Hematopoietic multipotent progenitor cell treated with erythropoietin and hydrocortisone succinate and interleukin-3 and kit ligand, for 15 days (in vitro differentiated cells): Measurements from ENCODE around the gene TST.

ENCODE experiments used
- DNase-seq: peaks from one replicate; pipeline ENCODE4 v3.0.0-alpha.2; 2015; ENCODE audit warnings: low spot score

Gene TST

DNA sequence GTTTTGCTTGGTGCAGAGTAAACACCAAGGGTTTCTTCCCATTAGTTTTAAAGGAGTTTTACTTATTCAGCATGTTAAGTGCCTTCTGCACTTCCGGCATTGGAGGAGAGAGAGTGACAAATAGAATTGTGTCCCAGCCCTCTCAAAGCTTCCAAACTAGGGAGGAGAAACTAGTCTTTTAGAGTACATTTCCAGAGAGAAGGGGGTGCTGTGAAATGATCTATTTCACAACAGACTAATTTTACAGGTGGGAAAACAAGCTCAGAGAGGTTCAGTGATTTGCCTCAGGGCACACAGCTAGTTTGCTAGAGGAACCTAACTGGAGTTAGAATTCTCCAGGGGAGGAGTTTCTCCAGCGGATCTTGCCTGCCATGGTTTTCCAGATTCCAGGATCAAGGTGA lies 12.9 kb upstream of the TST start:
- DNase-seq: no peak

DNA sequence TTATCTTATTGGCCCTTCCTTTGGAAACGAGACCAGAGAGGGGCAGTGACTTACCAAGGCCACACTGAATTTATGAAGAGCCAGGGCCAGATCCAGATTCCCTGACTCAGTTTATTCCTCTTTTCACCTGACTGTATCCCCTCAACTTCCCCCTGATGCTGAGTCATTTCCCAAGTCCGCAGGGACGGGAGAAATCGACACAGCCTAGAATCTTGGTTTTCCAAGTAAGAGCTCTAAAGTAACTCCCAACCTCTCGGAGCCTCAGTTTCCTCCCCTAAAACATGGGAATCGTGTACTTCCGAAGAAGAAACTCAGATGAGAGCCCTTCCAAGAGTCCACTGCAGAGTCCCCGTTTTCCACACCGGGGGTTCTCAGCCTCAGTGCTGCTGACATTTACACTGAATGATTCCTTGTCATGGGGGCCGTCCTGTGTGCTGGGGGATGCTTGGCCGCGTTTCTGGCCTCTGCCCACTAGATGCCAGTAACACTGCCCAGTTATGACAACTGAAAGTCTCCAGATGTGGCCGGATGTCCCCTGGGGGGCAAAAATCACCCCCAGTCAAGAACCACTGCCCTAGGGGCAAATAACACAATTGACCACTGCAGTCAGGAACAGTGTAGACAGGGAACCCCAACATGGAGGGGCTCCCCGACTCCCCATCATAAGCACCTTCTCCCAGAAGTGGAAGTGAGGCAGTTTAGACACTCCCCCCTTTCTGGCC lies 11.5 kb upstream of the TST start:
- no peak for DNase-seq

DNA sequence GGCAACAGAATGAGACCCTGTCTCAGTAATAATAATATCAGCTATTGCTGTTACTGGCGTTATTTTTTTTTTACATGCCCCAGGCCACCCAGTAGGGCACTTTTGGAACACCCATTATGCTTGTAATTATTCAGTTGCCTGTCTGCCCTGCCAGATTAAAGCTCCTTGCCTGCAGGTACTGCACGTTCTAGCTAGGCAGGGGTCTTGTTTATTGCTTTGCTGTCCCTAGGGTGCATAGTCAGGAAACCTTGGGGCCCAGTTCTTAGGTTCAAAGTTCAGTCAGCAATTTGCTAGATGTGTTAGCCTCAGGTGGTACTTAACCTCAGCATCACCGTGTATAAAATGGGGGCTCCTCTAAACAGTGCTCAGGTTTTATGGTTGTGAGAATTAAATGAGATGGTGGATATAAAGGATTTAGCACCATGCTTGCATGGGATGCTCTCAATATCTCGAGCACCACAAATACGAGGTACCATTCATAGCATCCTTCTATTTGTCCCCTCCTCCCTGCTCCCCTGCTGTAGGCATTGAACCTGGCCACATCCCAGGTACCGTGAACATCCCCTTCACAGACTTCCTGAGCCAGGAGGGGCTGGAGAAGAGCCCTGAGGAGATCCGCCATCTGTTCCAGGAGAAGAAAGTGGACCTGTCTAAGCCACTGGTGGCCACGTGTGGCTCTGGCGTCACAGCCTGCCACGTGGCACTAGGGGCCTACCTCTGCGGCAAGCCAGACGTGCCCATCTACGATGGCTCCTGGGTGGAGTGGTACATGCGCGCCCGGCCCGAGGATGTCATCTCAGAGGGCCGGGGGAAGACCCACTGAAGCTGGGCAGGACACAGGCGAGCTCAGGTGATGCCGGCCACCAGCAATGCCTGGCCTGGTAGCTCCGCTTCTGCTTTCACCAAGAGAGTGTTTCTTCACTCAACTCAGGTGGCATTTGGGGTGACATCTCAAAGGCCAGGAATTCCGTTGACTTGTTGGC lies 9.7 kb upstream of the TST start:
- DNase-seq: no peak

DNA sequence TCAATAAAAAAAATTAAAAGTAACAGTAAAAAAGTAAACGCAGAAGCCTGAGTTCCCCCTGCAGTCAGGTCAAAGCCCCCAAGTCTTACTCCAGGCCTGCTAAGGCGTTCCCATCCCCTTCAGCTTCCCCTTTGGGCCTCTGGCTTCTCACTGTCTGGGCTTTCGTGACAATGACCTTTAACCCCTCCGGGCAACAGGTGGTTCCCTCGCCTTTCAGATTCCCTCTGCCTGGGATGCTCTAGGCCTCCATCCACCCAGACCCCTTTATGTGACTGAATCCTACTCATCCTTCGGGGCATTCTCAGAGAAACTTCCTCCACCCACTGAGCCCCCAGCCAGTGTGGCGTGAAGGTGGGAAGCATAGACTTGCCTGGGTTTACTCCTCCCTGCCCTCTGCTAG lies 8.3 kb upstream of the TST start:
- DNase-seq: no peak

DNA sequence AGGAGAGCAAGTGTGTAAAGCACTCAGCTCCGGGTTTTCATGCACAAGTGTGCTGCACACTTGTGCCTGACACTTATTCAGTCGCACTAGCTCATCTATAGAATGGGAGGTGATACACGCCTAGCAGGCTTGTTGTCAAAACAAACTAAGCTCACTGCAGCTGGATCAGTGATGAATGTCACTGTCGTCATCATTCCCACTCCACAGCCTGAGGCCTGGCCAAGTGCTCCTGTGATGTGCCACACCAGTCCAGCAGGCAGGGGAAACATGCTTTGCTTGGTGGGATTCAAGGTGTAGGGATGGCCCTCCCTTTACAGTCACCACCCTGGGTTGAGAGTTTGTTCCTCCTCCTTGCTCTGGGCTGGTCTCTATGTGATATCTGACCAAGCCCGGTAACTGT lies 7.1 kb upstream of the TST start:
- DNase-seq: no peak

DNA sequence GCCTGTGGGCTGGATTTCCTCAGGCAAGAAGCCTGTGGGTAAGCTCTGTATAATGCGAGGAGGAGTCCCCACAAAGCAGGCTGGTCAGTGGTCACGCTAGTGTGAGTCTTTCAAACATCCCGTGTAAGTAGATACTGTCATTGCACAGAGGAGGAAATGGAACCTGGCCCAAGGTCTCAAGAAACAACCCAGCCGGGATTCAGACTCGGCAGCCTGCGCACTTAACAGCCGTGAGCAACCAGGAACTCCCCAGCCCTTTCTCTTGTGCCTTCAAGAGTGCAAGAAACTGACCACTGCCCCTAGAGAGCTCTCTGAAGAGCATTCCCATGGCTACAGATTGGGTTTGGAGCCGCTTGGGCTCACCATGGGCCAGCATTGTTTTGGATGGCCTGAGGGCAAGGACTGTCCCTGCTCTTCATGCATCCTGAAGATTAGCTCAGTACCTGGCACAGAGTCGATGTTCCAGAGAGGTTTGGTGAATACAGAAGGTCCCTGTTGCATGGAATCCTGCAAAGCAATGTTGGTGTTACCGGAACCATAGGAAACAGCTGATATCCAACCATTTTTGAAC lies 6.3 kb upstream of the TST start:
- no peak for DNase-seq

DNA sequence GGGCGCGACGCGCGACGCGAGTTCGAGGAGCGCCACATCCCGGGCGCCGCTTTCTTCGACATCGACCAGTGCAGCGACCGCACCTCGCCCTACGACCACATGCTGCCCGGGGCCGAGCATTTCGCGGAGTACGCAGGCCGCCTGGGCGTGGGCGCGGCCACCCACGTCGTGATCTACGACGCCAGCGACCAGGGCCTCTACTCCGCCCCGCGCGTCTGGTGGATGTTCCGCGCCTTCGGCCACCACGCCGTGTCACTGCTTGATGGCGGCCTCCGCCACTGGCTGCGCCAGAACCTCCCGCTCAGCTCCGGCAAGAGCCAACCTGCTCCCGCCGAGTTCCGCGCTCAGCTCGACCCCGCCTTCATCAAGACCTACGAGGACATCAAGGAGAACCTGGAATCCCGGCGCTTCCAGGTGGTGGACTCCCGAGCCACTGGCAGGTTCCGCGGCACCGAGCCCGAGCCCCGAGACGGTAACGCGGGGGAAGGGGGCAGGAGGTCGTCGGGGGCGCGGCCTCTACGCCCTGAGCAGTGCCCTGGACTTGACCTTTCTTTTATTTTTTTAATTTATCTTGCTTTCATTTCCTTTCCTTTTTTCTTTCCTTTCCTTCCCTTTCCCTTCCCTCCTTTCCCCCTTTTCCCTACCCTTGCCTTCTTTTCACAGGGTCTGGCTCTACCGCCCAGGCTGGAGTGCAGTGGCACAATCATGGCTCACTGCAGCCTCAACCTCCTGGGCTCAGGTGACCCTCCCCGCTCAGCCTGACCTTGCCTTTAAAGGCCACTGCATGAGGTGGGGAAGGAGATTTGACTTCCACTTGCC lies 5.3 kb upstream of the TST start:
- no peak for DNase-seq

DNA sequence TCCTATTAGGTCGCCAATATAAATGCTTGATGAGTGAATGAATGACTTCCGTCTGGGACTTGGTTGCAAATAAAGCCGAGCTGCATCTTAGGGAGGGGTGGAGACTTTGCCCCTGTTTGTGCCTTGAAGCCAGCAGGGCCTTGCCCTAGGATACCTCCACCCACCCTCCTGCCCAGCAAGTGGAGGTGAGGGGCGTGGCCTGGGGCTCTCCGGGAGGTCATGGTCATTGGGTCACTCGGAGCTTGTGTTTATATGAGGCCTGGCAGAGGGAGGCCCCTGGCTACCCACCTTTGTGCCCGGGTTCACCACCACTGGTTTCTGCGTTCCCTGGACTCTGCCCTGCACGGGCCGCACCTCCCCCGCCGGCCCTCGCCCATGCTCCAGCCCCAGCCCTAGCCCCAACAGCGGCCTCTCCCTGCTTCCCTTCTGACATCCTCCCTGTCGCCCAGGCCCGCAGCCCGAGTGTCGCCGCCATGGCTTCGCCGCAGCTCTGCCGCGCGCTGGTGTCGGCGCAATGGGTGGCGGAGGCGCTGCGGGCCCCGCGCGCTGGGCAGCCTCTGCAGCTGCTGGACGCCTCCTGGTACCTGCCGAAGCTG lies 4.6 kb upstream of the TST start:
- DNase-seq: no peak

DNA sequence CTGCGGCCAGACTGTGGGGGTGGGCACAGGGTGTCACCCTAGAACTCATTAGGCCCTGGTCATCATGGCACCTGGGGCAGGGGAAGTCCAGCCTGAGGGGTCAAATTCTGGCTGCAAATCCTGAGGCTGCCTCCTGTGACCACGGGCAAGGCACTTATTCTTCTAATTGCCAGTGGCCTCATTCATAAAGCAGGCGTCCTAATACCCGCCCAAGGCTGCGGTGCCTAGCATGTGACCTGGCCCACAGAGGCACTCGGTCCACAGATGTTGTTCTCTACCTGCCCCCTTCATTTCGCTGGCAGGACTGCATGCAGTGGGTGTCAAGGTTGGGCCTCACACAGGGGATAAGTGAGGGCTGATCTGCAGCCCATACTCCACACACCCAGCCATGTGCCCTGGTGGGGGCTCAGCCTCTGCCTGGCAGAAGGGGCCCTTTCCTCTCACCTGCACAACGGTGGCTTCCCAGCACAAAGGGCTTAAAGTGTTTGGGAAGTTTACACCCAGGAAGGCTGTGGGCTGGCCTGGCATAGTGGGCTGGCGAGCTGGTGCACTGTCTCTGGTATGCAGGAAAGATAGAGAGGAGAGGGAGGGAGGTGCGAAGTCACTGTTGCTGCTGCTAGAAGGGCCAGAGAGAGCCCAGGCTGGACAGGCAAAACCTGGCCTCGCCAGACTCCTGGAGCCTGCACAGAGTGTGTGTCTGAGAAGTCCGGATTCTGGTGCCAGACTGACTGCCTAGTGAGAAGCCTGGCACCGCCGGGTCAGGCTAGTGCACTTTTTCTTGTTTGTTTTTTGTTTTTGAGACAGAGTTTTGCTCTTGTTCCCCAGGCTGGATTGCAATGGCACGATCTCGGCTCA lies 3.5 kb upstream of the TST start:
- DNase-seq: no peak

DNA sequence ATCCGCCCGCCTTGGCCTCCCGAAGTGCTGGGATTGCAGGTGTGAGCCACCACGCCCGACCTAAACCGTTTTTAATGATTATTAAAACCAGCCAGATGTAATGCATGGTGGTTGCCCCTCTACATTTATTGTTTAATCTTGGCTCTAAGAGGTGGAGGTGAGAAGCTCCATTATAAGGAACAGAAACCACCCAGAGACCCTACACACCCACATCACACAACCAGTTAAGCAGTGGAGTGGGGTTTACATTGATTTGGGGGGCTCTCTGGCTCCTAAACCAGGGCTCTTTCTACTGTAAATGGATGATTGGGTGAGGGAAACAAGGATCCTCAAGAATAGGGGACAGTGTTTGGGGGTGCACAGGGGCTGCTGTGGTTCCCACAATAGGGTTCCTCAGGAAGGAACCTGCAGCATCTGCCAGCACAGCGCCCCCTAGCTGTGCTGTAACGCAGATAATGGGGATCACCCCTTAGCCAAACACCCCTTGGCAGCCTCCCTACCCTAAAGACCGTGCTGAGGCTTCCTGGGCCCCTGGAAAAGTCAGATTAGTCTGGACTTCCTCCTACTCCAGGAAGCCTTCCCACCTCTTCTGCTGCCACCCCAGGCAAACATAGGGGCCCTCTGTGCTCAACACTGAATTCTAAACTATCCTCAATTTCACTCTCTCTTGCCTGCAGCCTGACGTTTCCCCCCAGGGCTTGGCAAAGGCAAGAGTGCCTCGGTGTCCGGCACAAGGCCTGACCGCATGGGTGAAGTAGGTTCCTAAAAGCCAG lies 2.6 kb upstream of the TST start:
- DNase-seq: peak; percentile 78

DNA sequence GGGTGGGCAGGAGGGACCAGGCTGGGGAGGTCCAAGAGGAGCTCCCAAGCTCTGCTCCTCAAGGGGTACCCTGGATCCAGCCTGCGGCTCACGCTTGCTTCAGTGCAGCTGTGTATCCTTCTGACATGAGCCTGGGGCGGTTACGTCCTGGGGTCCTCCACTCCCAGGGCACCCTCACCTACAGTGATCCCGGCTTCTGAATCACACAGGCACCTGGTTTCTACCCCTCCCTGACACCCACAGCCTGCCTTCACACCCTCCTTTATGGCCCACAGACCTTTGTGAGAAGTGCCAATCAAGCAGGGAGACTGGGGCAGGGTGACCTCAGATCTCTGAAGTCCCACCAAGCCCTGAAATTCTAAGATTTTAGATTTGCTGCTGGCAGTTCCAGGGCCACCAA lies 1.8 kb upstream of the TST start:
- no peak for DNase-seq

DNA sequence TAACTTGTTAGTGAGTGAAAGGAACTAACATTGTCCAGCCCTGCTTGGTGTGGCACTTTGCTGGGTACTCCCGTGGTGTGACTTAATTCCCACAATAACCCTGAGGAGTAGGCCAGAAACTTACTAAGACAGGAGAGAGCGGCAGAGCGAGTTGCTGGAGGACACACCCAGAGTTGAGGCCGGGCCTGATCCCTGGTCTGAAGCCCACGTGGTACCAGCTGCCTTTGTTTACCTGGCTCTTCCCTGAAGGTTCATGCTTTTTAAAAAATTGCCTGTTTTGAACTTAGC lies 889 bp upstream of the TST start:
- DNase-seq: peak; percentile 54

DNA sequence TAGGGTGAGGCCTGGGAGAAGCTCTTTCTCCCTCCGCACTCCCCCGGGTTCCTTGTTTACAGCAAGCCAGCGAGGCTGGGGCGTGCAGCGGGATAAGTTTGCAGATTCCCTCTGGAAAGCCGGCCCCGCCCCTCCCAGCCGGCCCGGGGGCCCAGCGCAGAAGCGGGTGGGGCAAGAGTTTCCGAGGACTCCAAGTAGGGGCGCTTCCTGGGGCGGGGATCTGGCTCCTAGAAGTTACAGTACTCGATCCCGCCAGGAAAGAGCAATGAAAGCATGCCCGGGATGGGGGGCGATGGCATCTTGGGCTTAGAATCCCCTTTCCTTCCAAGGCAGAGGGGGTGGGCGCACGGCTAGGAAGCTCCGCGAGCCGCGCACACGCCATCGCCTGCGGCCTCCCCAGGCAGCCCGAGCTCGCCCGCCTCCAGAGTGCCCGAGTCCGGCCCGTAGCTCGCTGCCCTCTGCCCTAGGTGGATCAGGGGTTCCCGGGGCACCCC lies 385 bp downstream of the TST start:
- DNase-seq: peak; percentile 21

DNA sequence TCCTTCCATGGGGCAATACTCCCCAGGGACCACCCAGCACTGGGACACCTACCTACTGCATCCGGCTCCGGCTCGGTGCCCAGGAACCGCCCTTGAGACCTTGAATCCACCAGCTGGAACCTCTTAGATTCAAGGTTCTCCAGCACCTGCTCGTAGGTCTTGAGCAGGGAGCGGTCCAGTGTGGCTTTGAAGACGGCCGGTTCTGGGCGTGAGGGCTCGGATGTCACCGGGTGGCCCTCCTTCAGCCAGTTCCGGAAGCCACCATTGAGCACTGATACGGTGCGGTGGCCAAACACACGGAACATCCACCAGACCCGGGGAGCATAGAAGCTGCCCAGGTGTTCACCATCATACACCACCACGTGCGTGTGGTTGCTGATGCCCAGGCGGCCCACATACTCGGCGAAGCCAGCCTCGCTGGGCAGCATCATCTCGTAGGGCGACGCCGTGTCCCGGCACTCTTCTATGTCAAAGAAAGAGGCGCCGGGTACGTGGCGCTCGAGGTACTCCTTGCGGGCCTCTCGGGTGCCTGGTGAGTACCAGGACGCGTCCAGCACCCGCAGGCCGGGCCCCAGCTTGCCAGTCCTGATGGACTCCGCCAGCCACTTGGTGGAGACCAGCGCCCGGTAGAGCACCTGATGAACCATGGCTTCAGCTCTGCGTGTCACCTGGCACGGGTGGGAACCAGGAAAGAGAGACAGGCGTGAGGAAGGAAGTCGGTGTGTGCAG lies 997 bp downstream of the TST start:
- DNase-seq: no peak

DNA sequence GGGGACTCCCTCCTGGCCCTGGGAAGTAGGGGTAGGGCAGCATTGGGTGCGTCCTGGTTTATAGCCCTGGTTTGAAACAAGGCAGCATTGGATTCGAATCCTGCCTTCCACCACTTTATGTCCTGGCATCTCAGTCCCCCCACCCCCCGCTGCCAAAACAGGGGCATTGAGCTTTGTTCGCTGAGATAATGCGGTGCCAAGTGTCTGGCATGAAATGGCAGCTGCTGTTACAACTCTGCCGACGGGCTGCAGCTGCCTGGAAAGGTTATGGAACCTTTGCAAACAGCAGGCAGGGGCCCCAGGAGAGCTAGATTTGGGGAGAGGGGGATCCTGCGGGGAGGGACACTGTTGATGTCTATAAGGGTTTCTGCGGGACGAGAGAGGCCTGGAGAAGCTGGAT lies 1.9 kb downstream of the TST start:
- peak; percentile 15 for DNase-seq

DNA sequence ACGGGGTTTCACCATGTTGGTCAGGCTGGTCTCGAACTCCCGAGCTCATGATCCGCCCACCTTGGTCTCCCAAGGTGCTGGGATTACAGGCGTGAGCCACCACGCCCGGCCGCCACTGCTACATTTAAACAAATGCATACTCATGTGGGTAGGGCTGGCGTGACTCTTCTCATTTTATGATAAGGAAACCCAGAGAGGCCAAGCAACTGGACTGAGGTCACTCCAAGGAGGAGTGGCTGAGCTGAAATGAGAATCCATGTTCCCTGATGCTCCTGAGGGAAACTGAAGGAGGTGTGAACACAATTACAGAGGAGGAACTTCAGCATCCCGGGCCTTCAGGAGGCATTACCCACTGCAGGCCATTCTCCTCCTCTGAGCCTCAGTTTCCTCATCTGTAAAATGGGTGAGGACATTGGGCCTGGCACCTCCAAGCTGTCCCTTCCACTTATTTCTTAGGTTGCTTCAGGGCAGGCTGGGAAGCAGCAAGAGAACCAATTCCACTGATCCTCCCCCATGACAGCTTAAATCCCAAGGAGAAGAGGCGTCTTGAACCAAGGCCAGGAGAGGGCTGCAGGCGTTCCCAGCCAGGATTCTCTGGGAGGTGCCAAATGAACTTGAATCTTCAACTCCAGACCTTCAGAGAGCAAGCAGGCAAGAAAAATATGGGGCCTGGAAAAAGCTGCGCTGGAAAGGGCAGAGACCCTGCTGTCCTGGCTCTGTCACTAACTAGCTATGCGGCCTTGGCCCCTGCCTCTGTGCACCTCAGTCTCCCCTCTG lies 2.9 kb downstream of the TST start:
- peak; percentile 70 for DNase-seq

DNA sequence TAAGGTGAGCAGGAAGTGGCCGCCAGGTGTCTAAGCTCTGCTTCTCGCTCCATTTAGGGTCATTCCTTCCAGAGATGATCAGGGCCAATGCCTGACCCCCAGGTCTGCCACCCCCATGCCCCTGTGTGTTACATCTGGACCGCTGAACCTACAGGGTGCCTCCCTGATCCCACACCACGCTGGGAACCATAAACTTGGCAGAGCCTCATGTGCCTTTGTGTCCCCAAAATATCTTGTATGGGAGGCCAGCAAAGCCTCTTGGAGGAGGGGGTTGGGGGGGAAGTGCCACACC lies 3.7 kb downstream of the TST start:
- DNase-seq: no peak

DNA sequence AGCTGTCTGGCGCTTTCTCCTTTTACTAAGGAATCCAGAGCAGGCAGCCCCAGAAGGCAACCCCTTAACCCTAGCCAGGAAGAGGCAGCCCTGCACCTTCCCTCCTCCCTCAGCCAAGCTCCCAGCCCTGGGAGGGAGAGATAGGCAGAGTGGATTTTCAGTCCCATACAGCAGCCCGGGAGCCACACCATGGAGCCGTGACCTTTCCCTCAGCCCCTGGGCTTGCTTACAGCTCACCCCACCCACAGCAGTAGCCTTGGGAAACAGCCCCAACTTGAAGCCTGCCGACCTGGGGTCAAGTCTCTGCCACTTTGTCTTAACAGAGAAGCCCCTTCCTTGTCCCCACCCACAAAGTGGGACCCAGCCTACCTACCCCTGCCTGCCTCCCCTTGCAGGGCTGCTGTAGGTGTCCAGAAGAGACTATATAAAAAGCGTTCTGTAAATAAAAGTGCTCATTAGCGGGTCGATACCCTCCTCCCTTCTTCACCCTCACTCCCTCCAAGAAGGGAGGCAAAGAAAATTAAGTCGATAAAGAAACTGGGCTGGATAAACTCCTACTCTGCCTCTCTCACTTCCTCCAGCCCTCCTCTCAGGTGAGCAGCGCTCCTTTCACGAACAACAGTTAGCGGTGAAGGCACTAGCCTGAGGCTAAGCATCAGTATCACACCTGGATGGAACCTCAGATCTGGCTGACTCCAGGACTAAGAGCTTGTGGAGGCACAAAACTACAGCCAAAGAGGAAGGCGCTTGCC lies 4.2 kb downstream of the TST start:
- no peak for DNase-seq
